GM12878 (cell line): ENCODE measurements around the gene MSH6. TPM values are rescaled to one million over a fixed set of nuclear protein-coding genes. Genes with fewer than 3 reads are reported as not detected.

Source experiments
- BHLHE40 ChIP-seq, 2 experiments: fragments of 450-650 bp in 1 of 2; IDR thresholded peaks; 2 replicates each; pipeline ENCODE4 v1.6.1; 2011 to 2017; ENCODE audit warnings: low read depth in 2 of 2, borderline replicate concordance in 1 of 2, improper control_type of control experiment in 1 of 2, low read length in 1 of 2, mild to moderate bottlenecking in 1 of 2
- CBFB ChIP-seq: IDR thresholded peaks from 2 replicates; pipeline ENCODE4 v1.6.1; 2016; ENCODE audit warnings: antibody characterized with exemption, low read depth
- EGR1 ChIP-seq, 2 experiments: IDR thresholded peaks; 1 replicate in 1 of 2; 2 replicates in 1 of 2; pipeline ENCODE4 v1.6.1; 2011 to 2012; ENCODE audit warnings: low read depth in 2 of 2, low read length in 2 of 2, borderline replicate concordance in 1 of 2, mild to moderate bottlenecking in 1 of 2, moderate library complexity in 1 of 2
- MEF2B ChIP-seq: fragments of 450-650 bp; IDR thresholded peaks from 2 replicates; pipeline ENCODE4 v1.6.1; 2018; ENCODE audit warnings: mild to moderate bottlenecking, moderate library complexity; ENCODE audit not compliant: partially characterized antibody, poor library complexity, severe bottlenecking
- PBX3 ChIP-seq: IDR thresholded peaks from 2 replicates; pipeline ENCODE4 v1.6.1; 2011; ENCODE audit warnings: mild to moderate bottlenecking, low read depth, low read length, moderate library complexity; ENCODE audit not compliant: insufficient replicate concordance
- POLR2AphosphoS2 ChIP-seq: IDR thresholded peaks from 2 replicates; pipeline ENCODE4 v1.6.1; 2011; ENCODE audit warnings: low read depth, mild to moderate bottlenecking, low read length, improper control_type of control experiment, moderate library complexity
- RUNX3 ChIP-seq: IDR thresholded peaks from 2 replicates; pipeline ENCODE4 v1.6.1; 2012; ENCODE audit warnings: low read length, inconsistent platforms
- SIX5 ChIP-seq: IDR thresholded peaks from 2 replicates; pipeline ENCODE4 v1.6.1; 2011; ENCODE audit warnings: mild to moderate bottlenecking, low read depth, low read length, moderate library complexity; ENCODE audit not compliant: severe bottlenecking
- ZNF207 ChIP-seq: fragments of 450-650 bp; IDR thresholded peaks from 2 replicates; pipeline ENCODE4 v1.6.1; 2014; ENCODE audit warnings: antibody characterized with exemption, mild to moderate bottlenecking, borderline replicate concordance
- polyA plus RNA-seq, 11 experiments: library from polyadenylated mRNA; depleted of rRNA in 4 of 11; unstranded in 6 of 11; stranded (reverse) in 5 of 11; fragments of >200 nt; fragmentation: Nextera tagmentation in 4 of 11; fragmentation: Illumina TruSeq in 1 of 11; extraction: Ambion mirVana in 4 of 11; extraction: Trizol in 1 of 11; gene quantifications; 1 replicate in 1 of 11; 2 replicates in 10 of 11; pipeline versions ENCODE4 v1.2.1 to v1.2.3, GENCODE V29; 2011 to 2016; ENCODE audit warnings: inconsistent platforms in 2 of 11, missing spikeins in 2 of 11, low read depth in 1 of 11
- total RNA-seq, 4 experiments: library from RNA; depleted of rRNA in 3 of 4; stranded (reverse); fragments of >200 nt in 3 of 4; fragmentation: Illumina TruSeq in 1 of 4; extraction: Trizol in 1 of 4; gene quantifications; 2 replicates each; pipeline versions ENCODE4 v1.2.1 to v1.2.3, GENCODE V29; 2013 to 2021
- TF ChIP-seq, protein P1 (sequence below): IDR thresholded peaks from 2 replicates; pipeline ENCODE4 v1.6.1; 2012; ENCODE audit warnings: improper control_type of control experiment, low read depth, low read length; ENCODE audit not compliant: insufficient replicate concordance
- TF ChIP-seq, protein P2 (sequence below): fragments of 450-650 bp; IDR thresholded peaks from 2 replicates; pipeline ENCODE4 v1.6.1; 2018; ENCODE audit warnings: mild to moderate bottlenecking, low read depth, moderate library complexity; ENCODE audit not compliant: partially characterized antibody
- TF ChIP-seq, protein P3 (sequence below): fragments of 450-650 bp; IDR thresholded peaks from 2 replicates; pipeline ENCODE4 v1.6.1; 2017; ENCODE audit warnings: borderline replicate concordance
- TF ChIP-seq, protein P4 (sequence below): fragments of 450-650 bp; IDR thresholded peaks from 2 replicates; pipeline ENCODE4 v1.6.1; 2017; ENCODE audit warnings: antibody characterized with exemption, mild to moderate bottlenecking, moderate library complexity

Gene MSH6
- total and polyA plus RNA-seq, 10 of the 15 experiments (the other 5 are each of a cell fraction or from before 2014, with no cell fraction given) = 12.4 to 108 (median 67.4) TPM

DNA sequence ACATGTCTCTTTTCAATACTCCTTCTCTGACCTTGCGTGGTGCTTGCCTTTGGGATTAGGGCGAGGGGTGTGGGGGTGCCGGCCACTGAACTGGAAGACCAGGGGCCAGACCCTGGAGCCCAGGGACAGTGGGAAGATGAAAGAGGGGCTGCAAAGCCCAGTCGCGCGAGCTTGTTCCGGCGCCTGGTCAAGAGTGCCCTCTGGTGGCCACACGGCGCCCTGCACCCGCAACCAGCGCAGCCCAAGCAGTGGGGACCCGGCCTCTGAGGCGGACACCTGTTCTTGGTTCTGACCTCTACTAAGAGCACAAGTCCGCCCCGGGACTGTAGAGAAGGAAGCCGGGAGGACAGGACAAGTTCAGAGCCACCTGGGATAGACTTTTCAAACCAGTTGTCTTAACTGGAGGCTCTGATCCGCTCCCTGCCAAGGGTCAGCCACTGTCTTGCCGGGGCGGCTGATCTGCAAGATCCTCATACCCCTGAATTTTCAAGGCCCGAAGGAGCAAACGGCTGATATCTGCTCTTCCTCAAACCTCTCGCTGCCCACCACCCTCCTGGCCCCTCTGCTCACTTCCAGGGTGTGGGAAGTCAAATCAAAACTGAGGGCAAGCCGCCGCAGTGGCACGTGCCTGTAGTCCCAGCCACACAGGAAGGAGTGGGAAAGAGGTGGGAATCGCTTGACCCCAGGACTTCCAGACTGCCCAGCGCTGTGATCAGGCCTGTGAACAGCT is 14.9 kb upstream of the MSH6 start (continued):
- TF ChIP-seq, protein P1, sequence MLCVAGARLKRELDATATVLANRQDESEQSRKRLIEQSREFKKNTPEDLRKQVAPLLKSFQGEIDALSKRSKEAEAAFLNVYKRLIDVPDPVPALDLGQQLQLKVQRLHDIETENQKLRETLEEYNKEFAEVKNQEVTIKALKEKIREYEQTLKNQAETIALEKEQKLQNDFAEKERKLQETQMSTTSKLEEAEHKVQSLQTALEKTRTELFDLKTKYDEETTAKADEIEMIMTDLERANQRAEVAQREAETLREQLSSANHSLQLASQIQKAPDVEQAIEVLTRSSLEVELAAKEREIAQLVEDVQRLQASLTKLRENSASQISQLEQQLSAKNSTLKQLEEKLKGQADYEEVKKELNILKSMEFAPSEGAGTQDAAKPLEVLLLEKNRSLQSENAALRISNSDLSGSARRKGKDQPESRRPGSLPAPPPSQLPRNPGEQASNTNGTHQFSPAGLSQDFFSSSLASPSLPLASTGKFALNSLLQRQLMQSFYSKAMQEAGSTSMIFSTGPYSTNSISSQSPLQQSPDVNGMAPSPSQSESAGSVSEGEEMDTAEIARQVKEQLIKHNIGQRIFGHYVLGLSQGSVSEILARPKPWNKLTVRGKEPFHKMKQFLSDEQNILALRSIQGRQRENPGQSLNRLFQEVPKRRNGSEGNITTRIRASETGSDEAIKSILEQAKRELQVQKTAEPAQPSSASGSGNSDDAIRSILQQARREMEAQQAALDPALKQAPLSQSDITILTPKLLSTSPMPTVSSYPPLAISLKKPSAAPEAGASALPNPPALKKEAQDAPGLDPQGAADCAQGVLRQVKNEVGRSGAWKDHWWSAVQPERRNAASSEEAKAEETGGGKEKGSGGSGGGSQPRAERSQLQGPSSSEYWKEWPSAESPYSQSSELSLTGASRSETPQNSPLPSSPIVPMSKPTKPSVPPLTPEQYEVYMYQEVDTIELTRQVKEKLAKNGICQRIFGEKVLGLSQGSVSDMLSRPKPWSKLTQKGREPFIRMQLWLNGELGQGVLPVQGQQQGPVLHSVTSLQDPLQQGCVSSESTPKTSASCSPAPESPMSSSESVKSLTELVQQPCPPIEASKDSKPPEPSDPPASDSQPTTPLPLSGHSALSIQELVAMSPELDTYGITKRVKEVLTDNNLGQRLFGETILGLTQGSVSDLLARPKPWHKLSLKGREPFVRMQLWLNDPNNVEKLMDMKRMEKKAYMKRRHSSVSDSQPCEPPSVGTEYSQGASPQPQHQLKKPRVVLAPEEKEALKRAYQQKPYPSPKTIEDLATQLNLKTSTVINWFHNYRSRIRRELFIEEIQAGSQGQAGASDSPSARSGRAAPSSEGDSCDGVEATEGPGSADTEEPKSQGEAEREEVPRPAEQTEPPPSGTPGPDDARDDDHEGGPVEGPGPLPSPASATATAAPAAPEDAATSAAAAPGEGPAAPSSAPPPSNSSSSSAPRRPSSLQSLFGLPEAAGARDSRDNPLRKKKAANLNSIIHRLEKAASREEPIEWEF = no peak
- TF ChIP-seq, protein P2, sequence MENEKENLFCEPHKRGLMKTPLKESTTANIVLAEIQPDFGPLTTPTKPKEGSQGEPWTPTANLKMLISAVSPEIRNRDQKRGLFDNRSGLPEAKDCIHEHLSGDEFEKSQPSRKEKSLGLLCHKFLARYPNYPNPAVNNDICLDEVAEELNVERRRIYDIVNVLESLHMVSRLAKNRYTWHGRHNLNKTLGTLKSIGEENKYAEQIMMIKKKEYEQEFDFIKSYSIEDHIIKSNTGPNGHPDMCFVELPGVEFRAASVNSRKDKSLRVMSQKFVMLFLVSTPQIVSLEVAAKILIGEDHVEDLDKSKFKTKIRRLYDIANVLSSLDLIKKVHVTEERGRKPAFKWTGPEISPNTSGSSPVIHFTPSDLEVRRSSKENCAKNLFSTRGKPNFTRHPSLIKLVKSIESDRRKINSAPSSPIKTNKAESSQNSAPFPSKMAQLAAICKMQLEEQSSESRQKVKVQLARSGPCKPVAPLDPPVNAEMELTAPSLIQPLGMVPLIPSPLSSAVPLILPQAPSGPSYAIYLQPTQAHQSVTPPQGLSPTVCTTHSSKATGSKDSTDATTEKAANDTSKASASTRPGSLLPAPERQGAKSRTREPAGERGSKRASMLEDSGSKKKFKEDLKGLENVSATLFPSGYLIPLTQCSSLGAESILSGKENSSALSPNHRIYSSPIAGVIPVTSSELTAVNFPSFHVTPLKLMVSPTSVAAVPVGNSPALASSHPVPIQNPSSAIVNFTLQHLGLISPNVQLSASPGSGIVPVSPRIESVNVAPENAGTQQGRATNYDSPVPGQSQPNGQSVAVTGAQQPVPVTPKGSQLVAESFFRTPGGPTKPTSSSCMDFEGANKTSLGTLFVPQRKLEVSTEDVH = no peak
- no peak for TF ChIP-seq MEF2B
- TF ChIP-seq SIX5 = no peak
- TF ChIP-seq, protein P3, sequence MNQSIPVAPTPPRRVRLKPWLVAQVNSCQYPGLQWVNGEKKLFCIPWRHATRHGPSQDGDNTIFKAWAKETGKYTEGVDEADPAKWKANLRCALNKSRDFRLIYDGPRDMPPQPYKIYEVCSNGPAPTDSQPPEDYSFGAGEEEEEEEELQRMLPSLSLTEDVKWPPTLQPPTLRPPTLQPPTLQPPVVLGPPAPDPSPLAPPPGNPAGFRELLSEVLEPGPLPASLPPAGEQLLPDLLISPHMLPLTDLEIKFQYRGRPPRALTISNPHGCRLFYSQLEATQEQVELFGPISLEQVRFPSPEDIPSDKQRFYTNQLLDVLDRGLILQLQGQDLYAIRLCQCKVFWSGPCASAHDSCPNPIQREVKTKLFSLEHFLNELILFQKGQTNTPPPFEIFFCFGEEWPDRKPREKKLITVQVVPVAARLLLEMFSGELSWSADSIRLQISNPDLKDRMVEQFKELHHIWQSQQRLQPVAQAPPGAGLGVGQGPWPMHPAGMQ = no peak
- TF ChIP-seq, protein P4, sequence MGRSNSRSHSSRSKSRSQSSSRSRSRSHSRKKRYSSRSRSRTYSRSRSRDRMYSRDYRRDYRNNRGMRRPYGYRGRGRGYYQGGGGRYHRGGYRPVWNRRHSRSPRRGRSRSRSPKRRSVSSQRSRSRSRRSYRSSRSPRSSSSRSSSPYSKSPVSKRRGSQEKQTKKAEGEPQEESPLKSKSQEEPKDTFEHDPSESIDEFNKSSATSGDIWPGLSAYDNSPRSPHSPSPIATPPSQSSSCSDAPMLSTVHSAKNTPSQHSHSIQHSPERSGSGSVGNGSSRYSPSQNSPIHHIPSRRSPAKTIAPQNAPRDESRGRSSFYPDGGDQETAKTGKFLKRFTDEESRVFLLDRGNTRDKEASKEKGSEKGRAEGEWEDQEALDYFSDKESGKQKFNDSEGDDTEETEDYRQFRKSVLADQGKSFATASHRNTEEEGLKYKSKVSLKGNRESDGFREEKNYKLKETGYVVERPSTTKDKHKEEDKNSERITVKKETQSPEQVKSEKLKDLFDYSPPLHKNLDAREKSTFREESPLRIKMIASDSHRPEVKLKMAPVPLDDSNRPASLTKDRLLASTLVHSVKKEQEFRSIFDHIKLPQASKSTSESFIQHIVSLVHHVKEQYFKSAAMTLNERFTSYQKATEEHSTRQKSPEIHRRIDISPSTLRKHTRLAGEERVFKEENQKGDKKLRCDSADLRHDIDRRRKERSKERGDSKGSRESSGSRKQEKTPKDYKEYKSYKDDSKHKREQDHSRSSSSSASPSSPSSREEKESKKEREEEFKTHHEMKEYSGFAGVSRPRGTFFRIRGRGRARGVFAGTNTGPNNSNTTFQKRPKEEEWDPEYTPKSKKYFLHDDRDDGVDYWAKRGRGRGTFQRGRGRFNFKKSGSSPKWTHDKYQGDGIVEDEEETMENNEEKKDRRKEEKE = no peak
- TF ChIP-seq CBFB = no peak
- peak; percentile 24 to 26; a peak in 1 of 4 replicates for TF ChIP-seq BHLHE40 (IDR thresholded peaks at IDR 0.05; ENCODE audit: borderline replicate concordance in 1 of 2, low read depth in 2 of 2, low read length in 1 of 2)
- TF ChIP-seq PBX3 = no peak
- TF ChIP-seq EGR1 (IDR thresholded peaks at IDR 0.05; ENCODE audit: borderline replicate concordance in 1 of 2, low read depth in 2 of 2, low read length in 2 of 2) = no peak
- no peak for TF ChIP-seq POLR2AphosphoS2
- peak; percentile 52 for TF ChIP-seq RUNX3
- TF ChIP-seq ZNF207 = no peak
